ENCODE data around the gene NDUFS2.
A peak's percentile ranks its signal among the peaks of the same experiment; 100 is the strongest.

Gene NDUFS2

GRCh38 chr1:161157867-161158266, 44.3 kb upstream of the NDUFS2 start:
- Histone ChIP-seq H4K20me1 (ENCODE audit: insufficient read depth, low read length, poor library complexity, severe bottlenecking) (no peaks in the 10 kb centered on the region), H3K4me1 (ENCODE audit: insufficient read depth, low read length, poor library complexity, severe bottlenecking) (peaks cover 41% of the 10 kb centered on the region), H3K27me3 (ENCODE audit: insufficient read depth, low read length, poor library complexity, severe bottlenecking) (no peaks in the 10 kb centered on the region), H3K9ac (ENCODE audit: low read depth, low read length, poor library complexity, severe bottlenecking) (no peak overlapping the region), H3K4me2 (ENCODE audit: low read depth, low read length, poor library complexity, severe bottlenecking) (no peak overlapping the region), H3K36me3 (ENCODE audit: insufficient read depth, low read length) (peaks cover 16% of the 10 kb centered on the region; the same call in 1 of the 2 replicates), H2AFZ (ENCODE audit: low read length) (no peak overlapping the region), H3K79me2 (ENCODE audit: insufficient read depth, low read length) (peaks cover 50% of the 10 kb centered on the region), H3K9me3 (ENCODE audit: insufficient read depth, low read depth, low read length) (no peaks in the 10 kb centered on the region), H3K4me3 (ENCODE audit: low read length, poor library complexity, severe bottlenecking) (no peak overlapping the region), H3K9me2 (replicated peaks; ENCODE audit: low read depth, low read length) (no peaks in the 10 kb centered on the region), H3F3A (ENCODE audit: low read depth) (no peaks in the 10 kb centered on the region)
- no peak for TF ChIP-seq EZH2phosphoT487 (IDR thresholded peaks at IDR 0.05; ENCODE audit: borderline replicate concordance)
- TF ChIP-seq, protein P1, sequence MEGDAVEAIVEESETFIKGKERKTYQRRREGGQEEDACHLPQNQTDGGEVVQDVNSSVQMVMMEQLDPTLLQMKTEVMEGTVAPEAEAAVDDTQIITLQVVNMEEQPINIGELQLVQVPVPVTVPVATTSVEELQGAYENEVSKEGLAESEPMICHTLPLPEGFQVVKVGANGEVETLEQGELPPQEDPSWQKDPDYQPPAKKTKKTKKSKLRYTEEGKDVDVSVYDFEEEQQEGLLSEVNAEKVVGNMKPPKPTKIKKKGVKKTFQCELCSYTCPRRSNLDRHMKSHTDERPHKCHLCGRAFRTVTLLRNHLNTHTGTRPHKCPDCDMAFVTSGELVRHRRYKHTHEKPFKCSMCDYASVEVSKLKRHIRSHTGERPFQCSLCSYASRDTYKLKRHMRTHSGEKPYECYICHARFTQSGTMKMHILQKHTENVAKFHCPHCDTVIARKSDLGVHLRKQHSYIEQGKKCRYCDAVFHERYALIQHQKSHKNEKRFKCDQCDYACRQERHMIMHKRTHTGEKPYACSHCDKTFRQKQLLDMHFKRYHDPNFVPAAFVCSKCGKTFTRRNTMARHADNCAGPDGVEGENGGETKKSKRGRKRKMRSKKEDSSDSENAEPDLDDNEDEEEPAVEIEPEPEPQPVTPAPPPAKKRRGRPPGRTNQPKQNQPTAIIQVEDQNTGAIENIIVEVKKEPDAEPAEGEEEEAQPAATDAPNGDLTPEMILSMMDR (conservative IDR thresholded peaks at IDR 0.05; ENCODE audit: low read length): no peak

DNA sequence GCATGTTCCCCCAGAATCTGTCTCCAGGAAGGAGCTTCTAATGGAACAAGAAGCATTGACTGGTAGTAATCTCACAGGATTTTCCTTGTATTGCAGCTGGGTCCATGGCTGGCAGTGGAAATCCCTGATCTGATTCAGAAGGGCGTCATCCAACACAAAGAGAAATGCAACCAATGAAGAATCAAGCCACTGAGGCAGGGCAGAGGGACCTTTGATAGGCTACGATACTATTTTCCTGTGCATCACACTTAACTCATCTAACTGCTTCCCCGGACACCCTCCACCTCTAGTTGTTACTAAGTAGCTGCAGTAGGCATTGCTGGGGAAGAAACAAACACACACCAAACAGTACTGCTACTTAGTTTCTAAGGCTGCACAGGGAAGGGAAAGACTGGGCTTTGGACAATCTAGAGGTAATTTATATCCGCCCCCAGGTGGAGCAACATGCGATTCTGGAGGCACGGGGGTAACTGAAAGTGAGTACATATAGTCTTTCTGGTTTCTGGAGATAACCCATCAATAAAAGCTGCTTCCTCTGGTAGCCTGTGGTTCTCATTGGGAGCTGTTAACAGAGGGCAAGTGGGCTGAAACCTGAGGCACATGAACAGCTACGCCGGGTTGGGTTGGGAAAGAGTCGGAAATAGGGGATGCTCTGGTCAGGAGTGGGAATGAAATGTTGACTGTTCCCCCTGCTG, 43.7 kb upstream of the NDUFS2 start:
- H3K4me3 ChIP-seq (ENCODE audit: low read length, poor library complexity, severe bottlenecking): peak overlapping the region; percentile 88
- peaks cover 16% of the 10 kb centered on the region; the same call in 1 of the 2 replicates for H3K36me3 ChIP-seq (ENCODE audit: insufficient read depth, low read length)
- peak overlapping the region; percentile 80 for H3K4me2 ChIP-seq (ENCODE audit: low read depth, low read length, poor library complexity, severe bottlenecking)
- H3K9ac ChIP-seq (ENCODE audit: low read depth, low read length, poor library complexity, severe bottlenecking): no peak overlapping the region
- H3K27me3 ChIP-seq (ENCODE audit: insufficient read depth, low read length, poor library complexity, severe bottlenecking): no peaks in the 10 kb centered on the region
- no peaks in the 10 kb centered on the region for H4K20me1 ChIP-seq (ENCODE audit: insufficient read depth, low read length, poor library complexity, severe bottlenecking)
- H3K79me2 ChIP-seq (ENCODE audit: insufficient read depth, low read length): peaks cover 47% of the 10 kb centered on the region
- no peaks in the 10 kb centered on the region for H3K9me2 ChIP-seq (replicated peaks; ENCODE audit: low read depth, low read length)
- H3F3A ChIP-seq (ENCODE audit: low read depth): no peaks in the 10 kb centered on the region
- H3K4me1 ChIP-seq (ENCODE audit: insufficient read depth, low read length, poor library complexity, severe bottlenecking): peaks cover 41% of the 10 kb centered on the region
- H3K9me3 ChIP-seq (ENCODE audit: insufficient read depth, low read depth, low read length): no peaks in the 10 kb centered on the region
- no peak overlapping the region for H2AFZ ChIP-seq (ENCODE audit: low read length)
- TF ChIP-seq EZH2phosphoT487 (IDR thresholded peaks at IDR 0.05; ENCODE audit: borderline replicate concordance): no peak
- TF ChIP-seq, protein P1 (conservative IDR thresholded peaks at IDR 0.05; ENCODE audit: low read length): no peak

DNA sequence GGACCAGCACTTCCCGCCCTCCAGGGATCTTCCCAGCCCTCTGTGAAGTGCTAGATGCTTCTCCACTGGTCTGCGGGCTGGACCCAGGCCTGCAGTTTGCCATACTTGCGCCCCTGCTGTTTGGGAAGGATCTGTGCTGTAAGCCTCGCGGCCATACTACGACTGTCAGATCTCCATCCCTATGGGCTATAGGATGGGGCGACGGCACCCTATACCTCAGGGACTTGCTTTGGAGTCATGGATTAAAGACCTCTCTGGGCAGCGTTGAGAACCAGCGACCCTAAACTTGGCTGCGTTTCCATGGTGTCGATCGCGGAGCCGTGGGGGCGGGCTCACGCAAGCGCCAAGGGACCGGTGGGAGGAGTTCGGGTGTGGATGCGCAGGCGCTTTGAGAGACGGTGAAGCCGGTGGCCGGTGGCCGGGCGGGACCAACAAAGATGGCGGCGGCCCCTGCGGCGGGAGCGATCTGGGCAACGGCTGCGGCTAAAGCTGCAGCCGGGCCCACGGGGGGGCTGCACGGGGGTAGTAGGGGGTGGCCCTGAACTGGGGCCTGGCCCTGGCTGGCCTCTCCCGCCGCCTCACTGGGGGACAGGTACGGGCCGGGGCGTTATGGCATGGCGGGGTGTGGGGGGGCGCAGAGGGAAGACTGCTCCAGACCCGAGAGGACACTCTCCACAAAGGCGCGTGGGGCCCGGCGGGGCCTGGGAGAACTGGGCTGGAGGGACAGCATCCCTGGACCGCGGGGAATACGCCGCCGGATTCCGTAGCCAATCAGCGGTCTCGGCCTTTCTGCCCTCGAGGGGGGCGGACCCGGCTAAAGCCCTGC, 42.9 kb upstream of the NDUFS2 start, which contains the start of gene USP21:
USP21 (plus strand) TSS at position 414 of the 826 bp plus-strand sequence. CDS start 1,141 bp downstream, outside the sequence.
- Histone ChIP-seq H3K9me3 (ENCODE audit: insufficient read depth, low read depth, low read length) (no peaks in the 10 kb centered on the region), H3K9ac (ENCODE audit: low read depth, low read length, poor library complexity, severe bottlenecking) (peak within 1 kb of the TSS; percentile 92), H3K9me2 (replicated peaks; ENCODE audit: low read depth, low read length) (no peaks in the 10 kb centered on the region), H3F3A (ENCODE audit: low read depth) (no peaks in the 10 kb centered on the region), H3K36me3 (ENCODE audit: insufficient read depth, low read length) (peaks cover 16% of the 10 kb centered on the region; the same call in 1 of the 2 replicates), H3K4me1 (ENCODE audit: insufficient read depth, low read length, poor library complexity, severe bottlenecking) (peaks cover 41% of the 10 kb centered on the region), H2AFZ (ENCODE audit: low read length) (peak within 1 kb of the TSS; percentile 95), H4K20me1 (ENCODE audit: insufficient read depth, low read length, poor library complexity, severe bottlenecking) (no peaks in the 10 kb centered on the region), H3K79me2 (ENCODE audit: insufficient read depth, low read length) (peaks cover 42% of the 10 kb centered on the region), H3K27me3 (ENCODE audit: insufficient read depth, low read length, poor library complexity, severe bottlenecking) (no peaks in the 10 kb centered on the region), H3K4me2 (ENCODE audit: low read depth, low read length, poor library complexity, severe bottlenecking) (peak within 1 kb of the TSS; percentile 80), H3K4me3 (ENCODE audit: low read length, poor library complexity, severe bottlenecking) (peak within 1 kb of the TSS; percentile 88)
- TF ChIP-seq EZH2phosphoT487 (IDR thresholded peaks at IDR 0.05; ENCODE audit: borderline replicate concordance): no peak
- TF ChIP-seq, protein P1 (conservative IDR thresholded peaks at IDR 0.05; ENCODE audit: low read length): no peak
